ENCODE data around the gene GRID1.

- TF ChIP-seq CTCF (conservative IDR thresholded peaks at IDR 0.05; ENCODE audit: low read depth, low read length) (no peak), EZH2 (IDR thresholded peaks at IDR 0.05; ENCODE audit: low read length, unreplicated experiment) (no peak)
Observed at GRCh38 chr10:85643171-85643844, 723.3 kb downstream of the GRID1 start.

Data from PC-3 (cell line).